GM23248 (cell line): ENCODE results near the gene WWOX.

Experiments used
- EZH2 ChIP-seq: fragments of 200-600 bp; sonication (generic); IDR thresholded peaks from 2 replicates; pipeline ENCODE4 v1.6.1; 2018; ENCODE audit warnings: antibody characterized with exemption, mild to moderate bottlenecking; ENCODE audit not compliant: insufficient read depth, poor library complexity, severe bottlenecking
- EZH2phosphoT487 ChIP-seq: fragments of 200-600 bp; sonication (generic); IDR thresholded peaks from 2 replicates; pipeline ENCODE4 v1.6.1; 2018; ENCODE audit warnings: antibody characterized with exemption, moderate library complexity, mild to moderate bottlenecking, low read depth; ENCODE audit not compliant: insufficient read depth

GRCh38 chr16:79253100-79253631 is 1153.7 kb downstream of the WWOX start:
- no peak for TF ChIP-seq EZH2
- no peak for TF ChIP-seq EZH2phosphoT487
